ENCODE results near the gene GON4L.
A peak's percentile ranks its signal among the peaks of the same experiment; 100 is the strongest.
"Not testable (repeated sequence)": the region's sequence is repeated elsewhere in the genome, so short reads cannot be mapped to it uniquely, and the experiment has no call there.

GON4L gene, protein sequence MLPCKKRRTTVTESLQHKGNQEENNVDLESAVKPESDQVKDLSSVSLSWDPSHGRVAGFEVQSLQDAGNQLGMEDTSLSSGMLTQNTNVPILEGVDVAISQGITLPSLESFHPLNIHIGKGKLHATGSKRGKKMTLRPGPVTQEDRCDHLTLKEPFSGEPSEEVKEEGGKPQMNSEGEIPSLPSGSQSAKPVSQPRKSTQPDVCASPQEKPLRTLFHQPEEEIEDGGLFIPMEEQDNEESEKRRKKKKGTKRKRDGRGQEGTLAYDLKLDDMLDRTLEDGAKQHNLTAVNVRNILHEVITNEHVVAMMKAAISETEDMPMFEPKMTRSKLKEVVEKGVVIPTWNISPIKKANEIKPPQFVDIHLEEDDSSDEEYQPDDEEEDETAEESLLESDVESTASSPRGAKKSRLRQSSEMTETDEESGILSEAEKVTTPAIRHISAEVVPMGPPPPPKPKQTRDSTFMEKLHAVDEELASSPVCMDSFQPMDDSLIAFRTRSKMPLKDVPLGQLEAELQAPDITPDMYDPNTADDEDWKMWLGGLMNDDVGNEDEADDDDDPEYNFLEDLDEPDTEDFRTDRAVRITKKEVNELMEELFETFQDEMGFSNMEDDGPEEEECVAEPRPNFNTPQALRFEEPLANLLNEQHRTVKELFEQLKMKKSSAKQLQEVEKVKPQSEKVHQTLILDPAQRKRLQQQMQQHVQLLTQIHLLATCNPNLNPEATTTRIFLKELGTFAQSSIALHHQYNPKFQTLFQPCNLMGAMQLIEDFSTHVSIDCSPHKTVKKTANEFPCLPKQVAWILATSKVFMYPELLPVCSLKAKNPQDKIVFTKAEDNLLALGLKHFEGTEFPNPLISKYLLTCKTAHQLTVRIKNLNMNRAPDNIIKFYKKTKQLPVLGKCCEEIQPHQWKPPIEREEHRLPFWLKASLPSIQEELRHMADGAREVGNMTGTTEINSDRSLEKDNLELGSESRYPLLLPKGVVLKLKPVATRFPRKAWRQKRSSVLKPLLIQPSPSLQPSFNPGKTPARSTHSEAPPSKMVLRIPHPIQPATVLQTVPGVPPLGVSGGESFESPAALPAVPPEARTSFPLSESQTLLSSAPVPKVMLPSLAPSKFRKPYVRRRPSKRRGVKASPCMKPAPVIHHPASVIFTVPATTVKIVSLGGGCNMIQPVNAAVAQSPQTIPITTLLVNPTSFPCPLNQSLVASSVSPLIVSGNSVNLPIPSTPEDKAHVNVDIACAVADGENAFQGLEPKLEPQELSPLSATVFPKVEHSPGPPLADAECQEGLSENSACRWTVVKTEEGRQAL (N-terminal part only)

DNA sequence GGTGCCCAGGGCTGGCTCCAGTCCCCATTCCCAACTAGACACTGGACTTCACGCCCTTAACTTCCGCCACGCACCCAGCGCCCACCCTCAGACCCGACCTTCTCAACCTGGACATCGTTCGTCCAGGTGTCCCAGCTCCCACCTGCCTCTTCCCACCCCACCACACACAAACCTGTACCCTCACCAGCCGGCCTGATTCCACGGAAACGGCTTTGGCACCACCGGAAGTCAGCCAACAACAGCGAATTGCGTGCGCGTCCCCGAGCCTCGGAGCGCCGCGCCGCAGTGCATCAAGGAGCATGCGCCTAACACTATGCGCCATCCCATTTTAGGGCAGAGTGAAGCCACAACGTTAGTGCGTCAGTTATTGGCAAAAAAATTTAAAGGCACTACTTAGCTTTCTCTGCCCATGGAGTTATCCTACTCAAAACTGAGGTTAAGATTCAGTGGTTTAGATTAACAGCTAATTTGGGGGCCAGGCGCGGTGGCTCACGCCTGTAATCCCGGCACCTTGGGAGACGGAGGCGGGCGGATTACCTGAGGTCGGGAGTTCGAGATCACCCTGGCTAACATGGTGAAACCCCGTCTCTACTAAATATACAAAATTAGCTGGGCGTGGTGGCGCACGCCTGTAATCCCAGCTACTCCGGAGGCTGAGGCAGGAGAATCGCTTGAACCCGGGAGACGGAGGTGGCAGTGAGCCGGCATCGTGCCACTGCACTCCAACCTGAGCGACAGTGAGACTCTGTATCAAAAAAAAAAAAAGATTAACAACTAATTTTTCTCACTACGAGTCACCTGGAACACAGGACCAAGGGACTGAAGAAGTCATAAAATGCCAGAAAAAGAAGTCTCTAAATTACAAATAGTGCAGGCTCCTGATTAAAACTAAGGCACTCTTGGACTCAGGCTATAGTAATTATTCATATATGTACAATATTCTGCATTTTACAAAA, at the start of gene GON4L:
Gene GON4L, minus strand, starts transcription at position 240 of the 956 bp plus-strand sequence. CDS start 3,434 bp downstream, outside the sequence.
- DNase-seq, result peak; percentile 96

DNA sequence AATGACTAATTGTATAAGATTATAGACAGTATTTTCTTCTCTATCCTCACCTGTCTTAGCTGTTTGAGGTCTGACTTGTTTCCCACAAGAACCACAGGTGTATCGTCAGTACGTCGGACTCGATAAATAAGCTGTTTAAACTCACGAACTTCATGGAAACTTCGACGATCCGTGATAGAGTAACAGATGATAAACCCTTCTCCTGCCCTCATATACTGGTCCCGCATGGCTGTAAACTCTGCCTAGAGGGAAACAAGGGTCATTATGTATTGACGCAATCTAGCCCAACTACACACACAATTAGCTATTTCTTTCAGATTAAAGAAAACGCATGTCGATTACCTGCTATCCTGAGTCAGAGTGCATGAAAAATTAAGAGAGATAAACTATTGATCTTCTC, 47.2 kb upstream of the GON4L start:
- in situ Hi-C loops (cut with HindIII; ENCODE audit: low pct_ligation_motif_present, low pct_unique_long_range_greater_than_20kb, low sequenced_read_pairs), result no loop called here
- DNase-seq, result no peak

More for the DNA sequence above, at the start of gene GON4L:
- in situ Hi-C loops (cut with HindIII; ENCODE audit: low pct_ligation_motif_present, low pct_unique_long_range_greater_than_20kb, low sequenced_read_pairs), result no loop called here

DNA sequence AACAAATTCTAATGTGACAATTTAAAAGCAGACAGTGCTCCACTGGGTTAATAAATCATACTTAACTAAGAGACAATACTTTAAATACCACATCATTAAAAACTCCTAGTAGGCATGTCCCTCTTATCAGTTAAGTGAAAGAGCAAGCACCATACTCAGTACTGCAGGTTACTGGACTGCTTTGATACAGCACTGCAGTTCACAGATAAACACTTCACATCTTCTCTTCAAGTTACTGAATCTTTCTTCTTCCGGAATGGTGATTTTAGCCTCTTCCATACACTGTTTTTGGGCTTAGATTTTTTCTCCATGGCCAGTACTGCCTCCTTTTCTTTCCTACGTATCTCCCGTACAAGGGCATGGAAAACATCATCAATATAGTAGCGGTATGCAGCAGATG, 43.1 kb upstream of the GON4L start:
- DNase-seq, result no peak
- in situ Hi-C loops (cut with HindIII; ENCODE audit: low pct_ligation_motif_present, low pct_unique_long_range_greater_than_20kb, low sequenced_read_pairs), result no loop called here

DNA sequence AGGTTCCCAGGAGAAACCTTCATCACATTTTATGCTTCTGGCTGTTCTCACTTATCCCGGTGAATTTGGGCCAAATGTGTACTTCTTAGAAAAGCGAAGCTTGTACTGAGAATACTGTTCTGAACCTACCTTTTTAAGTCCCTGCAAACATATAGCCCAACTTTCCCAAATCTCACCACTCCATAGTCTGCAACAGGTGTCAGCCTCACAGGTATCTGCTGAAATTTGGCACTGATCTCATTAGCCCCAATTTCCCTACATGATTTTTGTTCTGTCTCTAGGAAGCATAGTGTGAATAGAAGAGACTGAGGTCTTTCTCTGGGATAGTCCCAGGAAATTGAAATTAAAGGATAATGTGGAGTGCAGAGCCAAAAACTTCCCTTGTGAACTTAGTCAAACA, 42.7 kb upstream of the GON4L start:
- in situ Hi-C loops (cut with HindIII; ENCODE audit: low pct_ligation_motif_present, low pct_unique_long_range_greater_than_20kb, low sequenced_read_pairs), result no loop called here

DNA sequence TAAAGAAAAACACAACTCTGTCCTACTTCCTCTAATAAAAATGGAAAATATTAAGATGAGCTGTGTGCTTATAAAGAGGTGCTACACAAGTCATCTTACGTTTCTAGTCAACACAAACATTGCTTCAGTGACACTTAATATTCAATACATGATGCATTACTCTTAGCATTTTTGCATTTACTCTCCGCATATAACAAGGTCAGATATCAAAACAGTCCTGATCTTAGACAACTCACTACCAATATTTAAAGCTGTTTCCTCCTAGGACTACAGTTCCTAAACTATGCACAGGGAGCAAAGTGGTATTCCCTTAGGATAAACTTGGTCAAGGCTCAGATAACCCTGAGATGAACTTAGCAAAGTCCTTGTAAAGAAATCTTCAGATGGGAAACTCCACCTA, 41.9 kb upstream of the GON4L start:
- in situ Hi-C loops (cut with HindIII; ENCODE audit: low pct_ligation_motif_present, low pct_unique_long_range_greater_than_20kb, low sequenced_read_pairs), result no loop called here
- no peak for DNase-seq

More for the DNA sequence above, 42.7 kb upstream of the GON4L start:
- no peak for DNase-seq

DNA sequence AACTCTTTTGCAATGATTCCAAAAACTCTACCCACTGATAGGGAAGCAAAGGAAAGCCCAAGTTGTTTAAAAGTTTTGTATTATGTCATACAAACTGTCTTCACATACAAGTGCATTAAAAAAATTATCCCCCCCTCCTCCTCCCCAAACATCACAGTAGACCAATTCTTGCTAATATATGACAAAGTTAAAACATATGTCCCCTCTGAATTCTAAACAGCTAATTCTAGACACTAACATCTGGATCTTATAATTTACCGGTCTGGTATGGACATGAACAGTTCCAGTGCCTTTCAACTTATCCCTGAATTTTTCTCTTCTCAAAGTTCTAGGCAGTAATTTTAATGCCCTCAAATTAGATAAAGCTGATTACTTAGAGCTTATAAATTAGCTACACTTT, 40.7 kb upstream of the GON4L start:
- DNase-seq, result no peak
- in situ Hi-C loops (cut with HindIII; ENCODE audit: low pct_ligation_motif_present, low pct_unique_long_range_greater_than_20kb, low sequenced_read_pairs), result no loop called here

DNA sequence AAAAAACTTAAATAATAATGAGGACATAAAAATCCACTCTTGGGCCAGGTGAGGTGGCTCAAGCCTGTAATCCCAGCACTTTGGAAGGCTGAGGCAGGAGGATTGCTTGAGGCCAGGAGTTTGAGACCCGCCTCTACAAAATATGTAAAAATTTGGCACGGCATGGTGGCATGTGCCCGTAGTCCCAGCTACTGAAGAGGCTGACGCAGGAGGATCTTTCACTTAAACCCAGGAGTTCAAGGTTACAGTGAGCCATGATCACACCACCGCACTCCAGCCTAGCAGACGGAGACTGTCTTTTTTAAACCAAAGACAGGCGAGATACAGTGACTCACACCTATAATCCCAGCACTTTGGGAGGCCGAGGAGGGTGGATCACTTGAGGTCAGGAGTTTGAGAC, 39.5 kb upstream of the GON4L start:
- in situ Hi-C loops (cut with HindIII; ENCODE audit: low pct_ligation_motif_present, low pct_unique_long_range_greater_than_20kb, low sequenced_read_pairs); DNase-seq: not testable (repeated sequence)

DNA sequence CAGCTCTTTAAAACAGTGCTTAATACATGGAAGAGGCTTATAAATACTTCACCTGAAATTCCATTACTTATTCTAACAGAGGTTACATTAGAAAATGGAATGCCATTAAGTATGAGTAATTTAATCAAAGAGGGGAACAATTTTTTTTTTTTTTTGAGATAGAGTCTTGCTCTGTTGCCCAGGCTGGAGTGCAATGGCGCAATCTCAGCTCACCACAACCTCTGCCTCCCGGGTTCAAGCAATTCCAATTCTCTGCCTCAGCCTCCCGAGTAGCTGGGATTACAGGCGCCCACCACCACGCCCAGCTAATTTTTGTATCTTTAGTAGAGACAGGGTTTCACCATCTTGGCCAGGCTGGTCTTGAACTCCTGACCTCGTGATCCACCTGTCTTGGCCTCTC, 38.6 kb upstream of the GON4L start:
- DNase-seq; in situ Hi-C loops (cut with HindIII; ENCODE audit: low pct_ligation_motif_present, low pct_unique_long_range_greater_than_20kb, low sequenced_read_pairs): not testable (repeated sequence)

DNA sequence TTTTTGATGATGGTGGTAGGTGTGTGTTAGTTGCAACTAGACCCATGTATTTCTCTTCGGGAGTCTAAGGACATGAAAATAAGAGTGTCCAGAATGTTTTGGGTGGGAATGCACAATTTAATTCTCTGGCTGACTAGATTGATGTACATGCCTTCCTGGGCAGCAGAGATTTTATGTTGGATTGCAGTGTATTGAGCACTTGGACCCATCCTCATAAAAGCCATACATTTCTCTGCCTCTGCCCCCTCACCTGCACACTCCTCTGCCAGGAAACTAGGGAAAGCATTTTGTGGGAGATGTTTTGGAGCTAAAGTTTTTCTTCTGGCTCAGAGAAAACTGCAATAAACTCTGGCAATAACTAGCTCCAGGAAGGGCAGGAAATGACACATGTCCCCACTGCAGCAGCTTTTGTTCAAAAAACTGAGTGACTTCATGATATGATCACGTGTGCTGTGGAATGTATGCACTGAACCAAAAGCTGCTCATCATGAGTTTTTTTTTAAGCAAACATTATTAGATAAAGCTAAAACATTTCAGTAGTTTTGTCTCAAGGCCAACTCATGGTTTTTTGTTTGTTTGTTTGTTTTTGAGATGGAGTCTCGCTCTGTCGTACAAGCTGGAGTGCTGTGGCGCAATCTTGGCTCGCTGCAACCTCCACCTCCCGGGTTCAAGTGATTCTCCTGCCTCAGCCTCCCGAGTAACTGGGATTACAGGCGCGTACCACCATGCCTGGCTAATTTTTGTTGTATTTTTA, 36.6 kb upstream of the GON4L start:
- in situ Hi-C loops (cut with HindIII; ENCODE audit: low pct_ligation_motif_present, low pct_unique_long_range_greater_than_20kb, low sequenced_read_pairs), result no loop called here
- DNase-seq, result peak; percentile 66

DNA sequence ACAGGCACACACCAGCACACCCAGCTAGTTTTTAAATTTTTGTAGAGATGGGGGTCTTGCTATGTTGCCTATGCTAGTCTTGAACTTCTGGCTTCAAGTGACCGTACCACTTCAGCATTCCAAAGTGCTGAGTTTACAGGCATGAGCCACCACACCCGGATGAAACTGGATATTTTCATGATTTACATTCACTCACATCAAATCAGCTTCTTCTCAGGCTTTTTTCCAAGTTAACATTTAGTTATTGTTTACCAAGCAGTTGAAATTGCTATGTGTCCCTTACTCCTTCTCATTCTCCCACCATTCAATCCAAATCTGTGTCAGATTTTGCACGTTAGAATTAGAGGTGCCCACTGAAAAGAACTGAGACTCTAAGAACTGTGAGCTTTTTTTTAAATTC, 35.8 kb upstream of the GON4L start:
- DNase-seq, result peak; percentile 84

DNA sequence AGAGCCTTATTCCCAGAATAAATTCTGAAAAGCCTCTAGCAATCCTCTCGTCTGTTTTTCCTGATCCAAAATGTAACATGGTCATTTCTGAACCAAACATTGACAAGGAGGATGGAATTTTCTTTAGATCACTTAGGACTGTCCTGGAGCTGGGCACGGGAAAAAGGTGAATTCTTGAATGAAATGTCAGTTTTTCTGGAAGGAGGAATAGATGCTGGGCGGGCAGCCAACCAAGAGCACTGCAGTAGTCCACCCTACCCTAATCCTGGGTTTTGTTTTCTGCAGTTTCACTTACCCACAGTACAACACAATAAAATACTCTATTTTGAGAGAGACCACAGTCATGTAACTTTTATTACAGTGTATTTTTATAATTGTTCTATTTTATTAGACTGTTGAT, 33.2 kb upstream of the GON4L start:
- in situ Hi-C loops (cut with HindIII; ENCODE audit: low pct_ligation_motif_present, low pct_unique_long_range_greater_than_20kb, low sequenced_read_pairs), result no loop called here

More for the DNA sequence above, 35.8 kb upstream of the GON4L start:
- in situ Hi-C loops (cut with HindIII; ENCODE audit: low pct_ligation_motif_present, low pct_unique_long_range_greater_than_20kb, low sequenced_read_pairs), result no loop called here

DNA sequence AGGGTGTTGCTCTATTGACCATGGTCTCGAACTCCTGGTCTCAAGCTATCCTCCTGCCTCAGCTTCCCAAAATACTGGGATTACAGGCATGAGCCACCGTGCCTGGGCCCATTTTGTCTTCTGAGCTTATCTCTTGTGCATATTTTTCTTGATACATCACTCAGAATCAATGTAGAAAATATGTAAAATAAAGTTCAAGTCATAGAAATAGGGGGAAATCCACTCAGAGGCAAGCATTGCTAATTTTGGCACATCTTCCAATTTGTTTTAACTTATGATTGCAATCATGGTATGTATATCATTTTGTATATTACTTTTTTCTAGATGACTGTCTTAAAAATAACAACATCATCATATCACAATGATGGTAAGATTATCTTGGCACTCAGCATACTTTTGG, 32.6 kb upstream of the GON4L start:
- in situ Hi-C loops (cut with HindIII; ENCODE audit: low pct_ligation_motif_present, low pct_unique_long_range_greater_than_20kb, low sequenced_read_pairs), result no loop called here
- DNase-seq, result no peak

More for the DNA sequence above, 33.2 kb upstream of the GON4L start:
- DNase-seq, result no peak

DNA sequence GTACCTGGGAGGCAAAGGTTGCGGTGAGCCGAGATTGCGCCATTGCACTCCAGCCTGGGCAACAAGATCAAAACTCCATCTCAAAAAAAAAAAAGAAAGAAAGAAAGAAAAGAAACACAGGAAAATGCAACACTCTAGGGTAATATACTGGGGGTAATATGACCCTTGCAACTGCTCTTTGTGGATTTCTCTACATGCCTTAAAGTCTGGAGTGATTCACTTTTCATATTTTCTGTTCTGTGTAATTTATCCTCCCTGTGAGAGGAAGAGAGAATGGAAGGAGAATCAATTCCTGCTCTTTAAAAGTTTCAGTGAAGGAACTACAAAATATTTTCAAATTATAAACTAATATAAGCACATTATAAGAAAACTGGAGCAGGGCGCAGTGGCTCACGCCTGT, 31.5 kb upstream of the GON4L start:
- in situ Hi-C loops (cut with HindIII; ENCODE audit: low pct_ligation_motif_present, low pct_unique_long_range_greater_than_20kb, low sequenced_read_pairs), result no loop called here
- DNase-seq, result no peak

DNA sequence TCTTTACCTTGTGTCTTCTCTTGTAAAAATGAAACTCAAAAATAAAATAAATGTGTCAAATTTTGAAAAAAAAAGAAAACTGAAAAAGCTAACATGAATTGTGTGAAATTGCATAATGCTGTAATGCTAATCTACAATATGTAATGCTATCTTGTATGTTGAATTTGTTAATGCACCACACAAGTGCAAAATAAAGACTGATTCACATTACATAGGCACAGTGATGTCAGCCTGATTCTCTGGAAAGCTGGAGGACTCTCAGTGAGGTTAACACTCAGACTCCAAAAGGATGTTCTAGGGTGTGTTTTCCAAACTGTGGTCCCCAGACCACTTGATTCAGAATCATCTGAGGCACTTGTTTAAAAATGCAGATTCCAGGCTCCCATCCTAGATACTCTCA, 28.0 kb upstream of the GON4L start:
- in situ Hi-C loops (cut with HindIII; ENCODE audit: low pct_ligation_motif_present, low pct_unique_long_range_greater_than_20kb, low sequenced_read_pairs), result no loop called here

DNA sequence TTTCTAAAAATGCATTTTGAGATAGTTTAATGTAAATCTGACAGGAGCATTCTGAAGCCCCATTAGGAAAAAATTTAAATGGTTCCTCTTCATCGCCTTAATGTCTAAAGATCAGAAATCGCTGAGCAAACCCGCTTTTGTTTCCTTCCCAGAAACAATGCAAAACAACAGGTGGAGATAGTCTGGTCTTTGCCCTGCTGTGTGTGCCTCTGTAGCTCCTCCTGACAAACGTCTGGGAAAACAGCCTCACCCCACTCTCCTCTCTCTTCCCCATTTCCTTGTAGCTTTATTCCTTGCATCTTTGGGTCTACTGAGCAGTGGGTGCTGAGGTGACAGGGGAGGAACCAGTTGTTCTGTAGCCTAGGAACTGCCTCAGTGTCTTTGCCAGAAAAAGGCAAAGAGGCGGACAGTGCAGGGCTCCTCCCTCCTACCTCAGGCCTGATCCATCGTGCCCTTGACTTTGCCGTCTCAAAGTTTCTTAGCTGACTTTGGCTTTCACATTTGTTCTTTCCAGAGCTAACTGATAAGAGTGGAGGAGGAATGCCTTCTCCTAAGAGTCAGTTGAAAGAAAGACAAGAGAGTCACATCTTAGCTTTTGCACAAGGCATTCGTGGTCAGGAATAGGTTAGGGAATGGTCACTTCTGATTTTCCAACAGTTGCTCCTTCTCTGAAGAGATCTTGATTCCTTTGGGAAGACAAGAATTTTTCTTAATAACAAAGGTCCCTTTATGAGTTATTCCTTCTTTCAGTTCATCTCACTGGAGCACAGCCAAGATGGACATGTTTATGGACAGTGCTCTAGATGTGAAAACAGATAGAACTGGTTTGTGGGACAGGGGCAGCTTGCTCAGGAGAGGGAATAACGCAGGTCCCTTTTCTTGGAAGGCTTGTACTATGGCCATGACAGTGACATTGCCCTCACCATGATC, 27.3 kb upstream of the GON4L start:
- no peak for DNase-seq
- in situ Hi-C loops (cut with HindIII; ENCODE audit: low pct_ligation_motif_present, low pct_unique_long_range_greater_than_20kb, low sequenced_read_pairs), result no loop called here

More for the DNA sequence above, 28.0 kb upstream of the GON4L start:
- DNase-seq, result no peak

DNA sequence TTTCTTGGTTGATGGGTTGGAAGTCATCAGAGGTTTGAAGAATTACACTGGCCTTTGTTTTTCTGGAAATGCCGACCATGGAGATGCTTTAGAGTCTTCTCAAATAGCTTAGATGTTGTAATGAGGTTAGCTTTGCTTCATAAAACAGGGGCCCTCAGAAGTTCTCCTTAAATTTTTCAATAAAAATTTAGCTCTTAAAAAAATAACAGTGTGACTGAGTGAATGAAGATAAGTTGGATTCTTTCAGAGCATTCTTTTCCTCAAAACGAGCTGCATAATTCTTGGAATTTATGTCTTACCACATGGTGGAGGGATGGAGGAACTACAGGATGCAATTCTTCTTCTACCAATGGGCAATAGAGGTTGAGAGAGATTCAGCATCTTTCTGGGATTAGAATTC, 25.8 kb upstream of the GON4L start:
- in situ Hi-C loops (cut with HindIII; ENCODE audit: low pct_ligation_motif_present, low pct_unique_long_range_greater_than_20kb, low sequenced_read_pairs), result no loop called here

More for the DNA sequence above, 25.8 kb upstream of the GON4L start:
- no peak for DNase-seq
